OCI-M2 (cell line): ENCODE measurements around the gene ETFB.

ENCODE experiments used
- DNase-seq: peaks from one replicate; lab custom pipeline; 2025; ENCODE audit not compliant: unreplicated experiment; lab: John Stamatoyannopoulos, UW

ETFB gene

GRCh38 chr19:51329411-51329810 is 36.8 kb downstream of the ETFB start:
- DNase-seq: no peak

GRCh38 chr19:51327066-51328001 is 38.9 kb downstream of the ETFB start:
- no peak for DNase-seq

GRCh38 chr19:51326216-51327065 is 39.7 kb downstream of the ETFB start:
- no peak for DNase-seq

GRCh38 chr19:51325161-51325976 is 40.8 kb downstream of the ETFB start:
- no peak for DNase-seq

- DNase-seq: no peak
Measured at GRCh38 chr19:51324167-51324481, 42.1 kb downstream of the ETFB start.

- DNase-seq: no peak
Measured at GRCh38 chr19:51323481-51324166, 42.6 kb downstream of the ETFB start.

- no peak for DNase-seq
Measured at GRCh38 chr19:51321799-51322198, 44.4 kb downstream of the ETFB start.

GRCh38 chr19:51320280-51320657 is 45.9 kb downstream of the ETFB start:
- no peak for DNase-seq

- no peak for DNase-seq
Measured at GRCh38 chr19:51319649-51320279, 46.4 kb downstream of the ETFB start.

GRCh38 chr19:51318687-51319648 is 47.2 kb downstream of the ETFB start:
- no peak for DNase-seq

GRCh38 chr19:51317968-51318367 is 48.2 kb downstream of the ETFB start:
- DNase-seq: no peak

GRCh38 chr19:51317376-51317775 is 48.8 kb downstream of the ETFB start:
- DNase-seq: no peak

- DNase-seq: no peak
Measured at GRCh38 chr19:51316688-51317087, 49.5 kb downstream of the ETFB start.

GRCh38 chr19:51311351-51312257 is 54.6 kb downstream of the ETFB start, which contains the start of gene IGLON5:
Gene IGLON5, plus strand, starts transcription at chr19:51311644. Its CDS starts 204 bp downstream, at chr19:51311848.
- DNase-seq: no peak

- DNase-seq: no peak
Measured at GRCh38 chr19:51305479-51305878, 60.7 kb downstream of the ETFB start.

GRCh38 chr19:51301266-51301665 is 64.9 kb downstream of the ETFB start:
- DNase-seq: no peak

- DNase-seq: no peak
Measured at GRCh38 chr19:51297406-51297805, 68.8 kb downstream of the ETFB start.
